ENCODE results near the gene CAPZA1.

The CAPZA1 gene

DNA sequence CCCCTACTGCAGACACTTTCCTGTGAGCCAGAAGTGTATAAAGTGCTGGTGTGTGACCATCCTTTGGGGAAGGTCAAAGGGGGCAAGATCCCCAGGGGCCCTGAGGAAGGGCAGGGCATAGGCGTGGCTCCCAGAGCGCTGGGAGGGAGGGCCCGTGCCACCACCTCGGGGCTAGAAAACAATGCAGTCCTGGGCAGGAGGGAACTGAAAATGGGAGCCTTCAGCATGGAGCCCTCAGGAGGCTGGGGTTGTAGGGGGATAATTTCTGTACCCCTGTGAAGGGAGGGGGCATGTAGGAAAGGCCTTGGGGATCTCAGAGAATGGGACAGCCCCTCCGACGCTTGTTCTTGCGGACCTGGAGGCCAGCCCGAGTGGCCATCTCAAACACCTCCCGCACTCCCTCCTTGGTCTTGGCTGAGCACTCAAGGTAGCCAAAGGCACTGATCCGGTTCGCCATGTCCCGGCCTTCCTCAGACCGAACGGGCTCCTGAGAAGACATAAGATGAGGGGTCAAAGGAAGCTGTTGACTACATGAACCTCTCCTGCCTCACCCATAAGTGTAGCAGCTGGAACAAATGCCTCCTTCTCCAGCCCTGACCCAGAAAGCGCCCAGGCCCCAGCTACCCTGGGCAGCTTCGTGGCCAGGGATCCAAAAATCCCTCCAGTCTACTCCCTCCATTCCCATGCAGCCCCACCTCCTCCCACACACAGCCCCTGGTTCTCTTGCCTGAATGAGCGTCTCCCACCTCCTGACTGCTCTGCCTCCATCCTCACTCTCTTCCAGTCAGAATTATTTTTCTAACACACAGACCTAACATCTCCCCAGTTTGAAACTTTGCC lies 81.8 kb downstream of the CAPZA1 start:
- DNase-seq (ENCODE audit: low spot score): no peak

GRCh38 chr1:112702067-112702395 lies 82.4 kb downstream of the CAPZA1 start:
- no peak for DNase-seq (ENCODE audit: low spot score)

GRCh38 chr1:112702420-112703261 lies 83.0 kb downstream of the CAPZA1 start:
- DNase-seq (ENCODE audit: low spot score): no peak

DNA sequence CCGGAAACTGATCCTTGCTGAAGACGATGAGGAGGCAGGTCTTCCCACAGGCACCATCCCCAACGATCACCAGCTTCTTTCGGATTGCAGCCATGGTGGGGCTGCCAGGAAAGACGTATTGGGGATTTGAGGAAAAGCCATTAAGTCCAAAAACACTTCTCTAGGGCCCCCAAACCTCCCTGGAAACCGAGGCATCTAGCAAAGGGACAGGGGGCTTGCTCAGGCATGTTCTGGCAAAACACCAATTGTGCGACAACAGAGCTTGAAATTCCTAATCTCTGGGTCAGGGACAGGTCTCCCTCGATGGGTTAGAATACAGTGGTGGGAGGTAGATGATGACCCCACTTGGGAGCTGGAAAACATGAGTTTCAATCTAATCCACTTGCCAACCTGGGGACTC lies 84.1 kb downstream of the CAPZA1 start:
- no peak for DNase-seq (ENCODE audit: low spot score)

DNA sequence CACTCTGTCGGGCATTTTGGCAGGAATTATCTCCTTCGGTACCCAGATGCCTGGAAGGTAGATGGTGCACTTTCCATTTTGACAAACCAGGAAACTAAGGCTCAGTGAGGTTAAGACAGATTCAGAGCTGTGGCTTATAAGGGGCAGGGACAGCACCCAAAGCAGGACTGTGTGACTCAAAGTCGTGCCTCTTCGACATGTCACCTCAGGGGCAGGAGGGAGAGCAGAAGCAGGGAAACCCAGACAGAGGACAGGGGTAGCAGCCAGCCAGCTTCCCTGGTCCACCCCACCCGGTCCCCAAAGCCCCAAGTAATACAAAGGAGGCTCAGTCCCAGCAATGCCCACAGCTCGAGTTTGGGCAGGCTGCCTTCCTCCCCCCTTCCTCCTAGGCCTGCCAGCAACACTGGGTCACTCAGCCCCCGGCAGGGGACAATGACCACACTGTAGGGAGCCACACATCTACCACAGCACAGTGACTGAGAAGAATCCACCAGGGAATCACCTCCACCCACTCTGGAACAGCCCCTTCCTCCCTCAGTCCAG lies 84.8 kb downstream of the CAPZA1 start:
- DNase-seq (ENCODE audit: low spot score): no peak

GRCh38 chr1:112704934-112705627 lies 85.4 kb downstream of the CAPZA1 start:
- peak; percentile 51 for DNase-seq (ENCODE audit: low spot score)

DNA sequence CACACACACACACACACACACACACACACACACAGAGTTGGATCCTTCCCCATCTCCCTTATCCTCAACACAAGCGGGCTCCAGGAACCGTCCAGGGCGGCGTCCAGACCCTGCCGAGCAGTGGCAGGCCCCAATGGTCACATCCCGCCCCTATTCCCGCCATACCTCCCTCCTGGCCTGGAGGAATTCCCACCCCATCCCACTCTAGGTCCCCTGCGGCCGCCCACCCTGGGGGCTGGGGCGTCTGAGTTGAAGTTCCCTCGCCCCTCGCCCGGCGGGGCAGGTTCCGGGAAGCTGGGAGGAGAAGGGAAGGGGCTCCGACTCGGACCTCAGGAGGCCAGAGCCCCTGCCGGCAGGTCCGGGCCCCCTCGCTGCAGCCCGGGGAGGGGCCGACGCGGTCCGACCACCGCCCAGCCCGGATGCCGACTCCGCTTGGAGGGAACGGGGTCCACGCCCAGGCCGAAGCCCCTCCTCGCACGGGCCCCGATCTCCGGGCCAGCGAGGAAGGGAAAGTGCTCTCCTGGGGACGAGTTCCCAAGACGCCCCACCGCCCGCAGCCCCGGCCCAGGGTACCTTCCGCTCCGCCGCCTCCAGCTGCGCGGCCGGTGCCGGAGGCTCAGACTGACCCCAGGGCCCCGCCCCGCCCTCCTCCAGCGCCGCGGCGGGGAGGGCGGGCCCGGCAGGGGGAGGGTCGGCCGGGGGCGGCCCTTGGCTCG lies 87.0 kb downstream of the CAPZA1 start, which contains the start of gene RHOC:
RHOC (minus strand) TSS at position 623 of the 716 bp plus-strand sequence. CDS start 3,328 bp downstream, outside the sequence.
- no peak for DNase-seq (ENCODE audit: low spot score)

- peak; percentile 62 for DNase-seq (ENCODE audit: low spot score)
Measured at GRCh38 chr1:112707221-112708001, 87.8 kb downstream of the CAPZA1 start.

GRCh38 chr1:112708002-112708448 lies 88.4 kb downstream of the CAPZA1 start:
- DNase-seq (ENCODE audit: low spot score): no peak

GRCh38 chr1:112708489-112708888 lies 88.9 kb downstream of the CAPZA1 start:
- no peak for DNase-seq (ENCODE audit: low spot score)

DNA sequence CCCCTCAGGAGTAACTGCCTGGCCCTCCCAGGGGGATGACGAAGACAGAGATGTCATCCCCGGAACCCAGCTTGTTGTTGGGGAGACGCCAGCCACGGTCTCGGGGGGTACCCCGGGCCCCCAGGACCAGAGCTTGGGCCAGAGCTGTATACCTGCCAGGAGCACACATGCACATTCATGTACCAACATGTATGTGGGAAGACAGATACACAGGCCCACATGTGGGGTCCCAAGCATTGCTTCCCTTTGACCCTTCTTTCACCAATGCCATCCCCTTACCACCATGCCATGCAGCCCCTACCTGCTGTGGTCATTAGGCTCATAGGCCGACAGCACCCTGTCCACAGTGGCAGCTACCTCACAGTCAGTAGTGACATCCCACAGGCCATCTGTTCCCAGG lies 90.5 kb downstream of the CAPZA1 start:
- DNase-seq (ENCODE audit: low spot score): no peak

GRCh38 chr1:112710586-112710985 lies 91.0 kb downstream of the CAPZA1 start:
- no peak for DNase-seq (ENCODE audit: low spot score)

- DNase-seq (ENCODE audit: low spot score): no peak
Measured at GRCh38 chr1:112711041-112711440, 91.4 kb downstream of the CAPZA1 start.

- DNase-seq (ENCODE audit: low spot score): no peak
Measured at GRCh38 chr1:112711670-112712069, 92.0 kb downstream of the CAPZA1 start.

DNA sequence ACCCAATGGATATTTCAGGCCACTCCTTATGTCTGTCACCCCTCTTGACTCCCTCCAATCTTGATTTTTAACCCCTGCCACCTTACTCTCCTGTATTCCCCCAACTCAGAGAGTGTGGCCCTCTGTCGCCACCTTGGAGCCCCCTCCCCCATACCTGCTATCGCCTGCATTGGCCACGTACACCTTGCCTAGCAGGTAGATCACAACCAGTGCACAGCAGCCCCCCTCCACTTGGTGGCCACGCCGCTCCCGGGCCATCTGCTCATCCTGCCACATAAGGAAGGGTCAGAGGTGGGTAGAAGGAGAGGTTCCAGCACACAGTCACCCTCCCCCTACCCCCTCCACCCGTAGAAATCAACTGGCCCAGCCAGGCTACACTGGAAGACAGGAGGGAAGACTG lies 92.6 kb downstream of the CAPZA1 start:
- no peak for DNase-seq (ENCODE audit: low spot score)

DNA sequence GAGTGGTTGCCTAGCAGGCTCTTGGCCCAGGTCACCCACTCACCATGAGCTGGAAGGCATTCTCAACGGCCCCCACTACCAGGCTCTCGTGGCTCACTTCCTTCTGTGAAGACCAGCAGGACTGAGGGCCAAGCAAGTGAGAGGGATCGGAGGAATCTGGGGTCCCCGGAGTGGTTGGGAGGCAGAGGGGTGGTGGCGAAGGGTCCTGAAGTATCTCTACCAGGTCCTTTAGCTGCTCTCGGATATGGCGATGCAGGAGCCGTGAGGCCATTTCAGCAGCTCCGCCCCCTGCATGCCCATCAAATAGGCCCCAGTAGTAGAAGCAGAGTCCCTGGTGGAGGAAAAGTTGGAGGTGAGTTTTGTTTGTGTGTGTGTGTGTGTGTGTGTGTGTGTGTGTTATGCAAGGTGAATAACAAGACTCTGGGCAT lies 93.1 kb downstream of the CAPZA1 start:
- no peak for DNase-seq (ENCODE audit: low spot score)

- DNase-seq (ENCODE audit: low spot score): no peak
Measured at GRCh38 chr1:112713466-112714312, 94.1 kb downstream of the CAPZA1 start.

- DNase-seq (ENCODE audit: low spot score): no peak
Measured at GRCh38 chr1:112714313-112715263, 95.0 kb downstream of the CAPZA1 start.
